ENCODE measurements around the gene SIM1.

- TF ChIP-seq POLR2A (IDR thresholded peaks at IDR 0.05; ENCODE audit: low read length) = no peak
- no peak for TF ChIP-seq GATA1 (IDR thresholded peaks at IDR 0.05; ENCODE audit: low read depth, low read length)
Observed at GRCh38 chr6:100479179-100480035, 14.7 kb upstream of the SIM1 start.

Measured in erythroblast (primary cell).